H1 (cell line): Measurements from ENCODE around the gene CBY1.

Source experiments
- CTCF ChIP-seq, 3 experiments: IDR thresholded peaks; 1 replicate in 2 of 3; 2 replicates in 1 of 3; pipeline versions ENCODE4 v1.5.1 to v1.6.1; 2011; ENCODE audit warnings: low read length in 3 of 3, mild to moderate bottlenecking in 3 of 3, inconsistent platforms in 2 of 3, low read depth in 1 of 3, moderate library complexity in 1 of 3; ENCODE audit not compliant: insufficient read depth in 1 of 3; ENCODE audit errors: control extremely low read depth in 1 of 3
- EGR1 ChIP-seq: IDR thresholded peaks from 2 replicates; pipeline ENCODE4 v1.6.1; 2011; ENCODE audit warnings: low read depth, low read length, borderline replicate concordance
- EZH2 ChIP-seq: fragments of 200-600 bp; sonication (generic); IDR thresholded peaks from 2 replicates; pipeline ENCODE4 v1.7.1; 2012; ENCODE audit warnings: low read depth, mild to moderate bottlenecking, moderate library complexity, low read length, inconsistent platforms; ENCODE audit not compliant: severe bottlenecking
- FOSL1 ChIP-seq: IDR thresholded peaks from 2 replicates; pipeline ENCODE4 v1.6.1; 2011; ENCODE audit warnings: mild to moderate bottlenecking, low read depth, low read length, moderate library complexity; ENCODE audit not compliant: insufficient read depth
- HDAC6 ChIP-seq: IDR thresholded peaks from one replicate; pipeline ENCODE4 v1.7.1; 2012; ENCODE audit warnings: low read depth, mild to moderate bottlenecking, inconsistent platforms, low read length, moderate library complexity
- JUN ChIP-seq: IDR thresholded peaks from 2 replicates; pipeline ENCODE4 v1.6.1; 2011; ENCODE audit warnings: low read depth, mild to moderate bottlenecking, improper control_type of control experiment, low read length
- KDM1A ChIP-seq: fragments of 200-600, 300-600 bp; sonication (generic); IDR thresholded peaks from 2 replicates; pipeline ENCODE4 v1.7.1; 2016; ENCODE audit warnings: mild to moderate bottlenecking, low read length, borderline replicate concordance
- POLR2AphosphoS5 ChIP-seq: IDR thresholded peaks from 2 replicates; pipeline ENCODE4 v1.6.1; 2011; ENCODE audit warnings: low read depth, low read length
- RFX5 ChIP-seq: IDR thresholded peaks from 2 replicates; pipeline ENCODE4 v1.6.1; 2011; ENCODE audit warnings: low read depth, low read length, improper control_type of control experiment, borderline replicate concordance
- SP1 ChIP-seq: IDR thresholded peaks from 2 replicates; pipeline ENCODE4 v1.6.1; 2011; ENCODE audit warnings: low read depth, low read length
- SUZ12 ChIP-seq: fragments of 200-600 bp; sonication (generic); IDR thresholded peaks from 2 replicates; pipeline ENCODE4 v1.6.1; 2012; ENCODE audit warnings: mild to moderate bottlenecking, inconsistent platforms, low read length, moderate library complexity, mixed read lengths
- TAF1 ChIP-seq: IDR thresholded peaks from 2 replicates; pipeline ENCODE4 v1.6.1; 2011; ENCODE audit warnings: mild to moderate bottlenecking, low read depth, low read length
- TCF12 ChIP-seq: IDR thresholded peaks from 2 replicates; pipeline ENCODE4 v1.6.1; 2011; ENCODE audit warnings: low read depth, mild to moderate bottlenecking, low read length
- TEAD4 ChIP-seq: IDR thresholded peaks from 2 replicates; pipeline ENCODE4 v1.6.1; 2012; ENCODE audit warnings: low read depth, low read length, inconsistent platforms, mixed read lengths

- TF ChIP-seq CTCF (IDR thresholded peaks at IDR 0.05; ENCODE audit: control extremely low read depth in 1 of 3, insufficient read depth in 1 of 3, low read depth in 1 of 3, low read length in 3 of 3): no peak
- TF ChIP-seq SUZ12: no peak
- TF ChIP-seq TCF12: no peak
- peak; percentile 94 for TF ChIP-seq TAF1
- peak; percentile 96 for TF ChIP-seq POLR2AphosphoS5
- TF ChIP-seq EZH2: no peak
- no peak for TF ChIP-seq KDM1A
- TF ChIP-seq JUN: no peak
- no peak for TF ChIP-seq FOSL1
- TF ChIP-seq EGR1: no peak
- TF ChIP-seq HDAC6: no peak
- TF ChIP-seq RFX5: no peak
- 0 out of 2 replicates have a peak, but pooled peaks have one; percentile 3 for TF ChIP-seq TEAD4
- peak; percentile 98 for TF ChIP-seq SP1
These were observed 49.0 kb downstream of the CBY1 start, which contains the start of gene GTPBP1 for GRCh38 chr22:38705235-38706100.
